ENCODE measurements around the gene SEMA5A. TPM values are rescaled to one million over a fixed set of nuclear protein-coding genes. Genes with fewer than 3 reads are reported as not detected.

Gene SEMA5A
- total RNA-seq, 1 donor from 2014 or later, result 31.1 TPM

Small RNA genes lying within 50 kb of the gene (microRNA-seq; reads per million reads assigned to microRNA genes)
- gene MIR4636 (ENCODE audit: unreplicated experiment), result 0.97 reads per million, percentile 10 among the genes with 10 or more reads in this experiment

Other genes starting within 250 kb of the SEMA5A start
- gene TAS2R1, start 84.3 kb upstream of the SEMA5A start, total RNA-seq (ENCODE audit: unreplicated experiment), result not detected